Measurements from ENCODE around the gene TUBB4B.

The TUBB4B gene

DNA sequence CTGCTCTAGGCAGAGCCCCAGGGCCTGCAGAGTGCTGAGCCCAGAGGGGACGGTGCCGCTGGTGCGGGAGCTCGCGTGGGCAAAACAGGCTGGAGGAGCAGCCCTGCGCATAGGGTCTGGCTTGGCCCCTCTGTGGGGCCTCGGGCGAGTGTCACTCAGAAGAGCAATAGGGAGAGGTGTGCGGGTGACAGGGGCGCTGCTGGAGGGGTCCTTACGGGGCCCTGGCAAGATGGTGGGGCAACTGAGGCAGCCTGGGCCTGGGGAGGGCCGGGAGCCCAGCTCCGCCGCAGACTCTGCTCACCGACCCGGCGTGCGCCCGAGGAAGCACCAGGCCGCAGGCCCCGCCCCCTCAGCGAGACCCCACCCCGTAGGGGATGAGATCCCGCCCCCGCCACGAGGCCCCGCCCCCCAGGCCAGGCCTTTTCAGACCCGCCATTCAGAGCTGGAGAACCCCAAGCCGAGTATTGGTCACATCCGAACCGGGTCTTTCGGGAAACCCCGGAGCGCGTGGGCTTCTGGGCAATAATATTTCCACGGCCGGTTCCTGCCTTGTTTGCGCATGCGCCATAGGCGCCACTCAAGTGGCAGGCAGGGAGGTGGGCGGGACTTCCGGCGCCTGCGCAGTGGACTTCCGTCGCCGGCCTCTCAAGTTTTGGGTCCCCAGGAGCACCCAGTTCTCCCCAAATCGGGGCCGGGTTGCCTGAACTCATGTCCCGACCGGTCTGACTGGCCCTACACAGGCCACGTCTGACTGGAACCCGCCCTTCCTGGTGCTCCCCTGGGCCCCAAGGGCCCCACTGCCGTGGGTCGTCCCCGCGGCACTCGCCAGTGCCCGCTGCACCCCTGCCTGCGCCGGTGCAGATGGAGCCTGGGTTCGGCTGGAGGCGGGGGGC lies 17.8 kb upstream of the TUBB4B start:
- peak; percentile 93 to 98 (median 97) for DNase-seq
- intact Hi-C loops (cut with DNase I), result no loop called here

DNA sequence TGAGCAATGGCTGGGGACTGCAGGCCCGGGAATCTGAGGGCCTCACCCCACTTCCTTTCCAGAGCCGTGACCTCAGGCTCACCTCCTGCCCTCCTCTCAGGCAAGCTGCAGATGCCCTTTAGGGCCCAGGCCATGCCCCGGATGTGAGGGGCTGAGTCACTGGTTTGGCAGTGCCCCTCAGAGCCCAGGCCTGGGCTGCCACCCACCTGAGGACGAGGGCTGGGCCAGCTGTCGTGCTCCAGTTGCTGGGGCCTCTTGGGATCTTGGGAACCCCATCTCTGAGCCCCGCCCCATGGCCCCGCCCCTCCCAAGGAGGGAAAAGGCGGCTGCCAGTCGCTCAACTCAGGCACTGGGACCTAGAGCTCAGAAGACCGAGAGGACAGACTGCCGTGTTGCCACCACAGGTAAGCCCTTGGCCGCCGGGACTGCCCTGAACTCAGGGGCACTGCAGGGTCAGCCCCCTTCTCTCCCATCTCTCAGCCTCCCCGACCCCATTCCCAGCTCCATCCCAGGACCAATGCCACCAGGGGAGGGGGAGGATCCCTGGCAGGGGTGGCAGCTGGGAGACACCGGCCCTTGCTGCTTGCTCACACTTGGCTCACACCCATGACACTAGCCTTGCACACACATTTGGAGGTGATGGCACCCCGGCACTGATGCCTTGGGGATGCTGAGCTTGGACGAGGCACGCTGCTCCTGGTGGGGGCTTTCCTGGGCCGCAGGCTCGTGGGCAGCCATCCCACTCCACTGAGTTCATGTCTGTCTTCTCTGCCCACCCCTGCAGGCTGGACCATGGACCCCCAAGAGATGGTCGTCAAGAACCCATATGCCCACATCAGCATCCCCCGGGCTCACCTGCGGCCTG lies 16.0 kb upstream of the TUBB4B start, which contains the start of gene CYSRT1:
Gene CYSRT1, plus strand, starts transcription at position 345 of the 865 bp plus-strand sequence. Its CDS starts 448 bp downstream, at position 793.
- no peak for DNase-seq
- intact Hi-C loops (cut with DNase I), result loop anchor here (5.0 kb wide), 2 partner anchors 38 to 108 kb away; partner anchors contain the start of genes ANAPC2 and SSNA1

DNA sequence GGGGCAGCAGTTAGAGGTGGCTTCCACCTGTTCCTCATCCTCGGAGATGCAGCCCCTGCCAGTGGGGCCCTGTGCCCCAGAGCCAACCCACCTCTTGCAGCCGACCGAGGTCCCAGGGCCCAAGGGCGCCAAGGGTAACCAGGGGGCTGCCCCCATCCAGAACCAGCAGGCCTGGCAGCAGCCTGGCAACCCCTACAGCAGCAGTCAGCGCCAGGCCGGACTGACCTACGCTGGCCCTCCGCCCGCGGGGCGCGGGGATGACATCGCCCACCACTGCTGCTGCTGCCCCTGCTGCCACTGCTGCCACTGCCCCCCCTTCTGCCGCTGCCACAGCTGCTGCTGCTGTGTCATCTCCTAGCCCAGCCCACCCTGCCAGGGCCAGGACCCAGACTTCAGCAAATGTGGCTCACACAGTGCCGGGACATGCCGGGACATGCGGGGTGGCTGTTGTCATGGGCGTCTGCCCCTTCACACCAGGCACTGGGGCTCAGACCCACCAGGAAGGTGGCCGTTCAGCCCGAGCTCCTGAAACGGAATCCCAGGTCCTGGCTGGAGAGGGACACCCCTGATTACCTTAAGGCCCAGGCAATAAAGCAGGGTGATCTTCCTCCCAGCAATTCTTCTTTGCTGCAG lies 15.3 kb upstream of the TUBB4B start:
- DNase-seq, result no peak
- intact Hi-C loops (cut with DNase I), result loop anchor here (5.0 kb wide), 2 partner anchors 39 to 109 kb away; partner anchors contain the start of genes ANAPC2 and SSNA1

DNA sequence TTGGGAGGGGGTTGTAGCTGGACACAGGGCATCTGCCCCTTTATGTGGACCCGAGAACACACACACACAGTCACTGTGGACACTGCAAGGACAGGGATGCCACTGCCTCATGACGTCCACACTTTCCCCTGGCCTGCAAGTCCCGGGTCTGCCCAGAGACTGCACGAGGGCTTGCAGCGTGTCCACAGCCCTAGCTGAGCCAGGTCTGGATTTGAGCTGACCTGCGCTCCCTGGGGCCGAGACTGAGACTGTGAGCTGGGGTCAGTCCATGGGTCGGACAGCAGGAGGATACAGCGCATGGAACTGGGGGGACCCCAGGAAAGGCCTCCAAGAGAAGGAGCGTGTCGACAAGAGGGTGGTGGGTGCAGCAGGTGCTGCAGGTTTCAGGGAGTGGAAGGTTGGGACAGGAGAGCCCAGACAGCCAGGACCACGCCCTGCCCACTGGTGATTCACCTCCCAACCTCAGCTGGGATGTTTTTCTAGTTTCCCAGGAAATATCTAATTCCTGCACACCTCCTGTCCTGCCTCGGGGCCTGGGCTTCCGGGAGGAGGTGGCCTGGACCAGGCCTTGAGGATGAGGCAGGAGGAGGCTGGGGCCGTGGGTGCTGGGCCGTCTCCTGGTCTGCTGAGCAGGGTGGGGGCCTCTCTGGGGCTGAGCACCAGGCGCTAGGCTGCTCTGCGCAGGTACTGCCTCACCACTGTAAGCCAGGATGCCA lies 14.6 kb upstream of the TUBB4B start:
- intact Hi-C loops (cut with DNase I), result loop anchor here (5.0 kb wide), 2 partner anchors 39 to 109 kb away; partner anchors contain the start of genes ANAPC2 and SSNA1
- no peak for DNase-seq

DNA sequence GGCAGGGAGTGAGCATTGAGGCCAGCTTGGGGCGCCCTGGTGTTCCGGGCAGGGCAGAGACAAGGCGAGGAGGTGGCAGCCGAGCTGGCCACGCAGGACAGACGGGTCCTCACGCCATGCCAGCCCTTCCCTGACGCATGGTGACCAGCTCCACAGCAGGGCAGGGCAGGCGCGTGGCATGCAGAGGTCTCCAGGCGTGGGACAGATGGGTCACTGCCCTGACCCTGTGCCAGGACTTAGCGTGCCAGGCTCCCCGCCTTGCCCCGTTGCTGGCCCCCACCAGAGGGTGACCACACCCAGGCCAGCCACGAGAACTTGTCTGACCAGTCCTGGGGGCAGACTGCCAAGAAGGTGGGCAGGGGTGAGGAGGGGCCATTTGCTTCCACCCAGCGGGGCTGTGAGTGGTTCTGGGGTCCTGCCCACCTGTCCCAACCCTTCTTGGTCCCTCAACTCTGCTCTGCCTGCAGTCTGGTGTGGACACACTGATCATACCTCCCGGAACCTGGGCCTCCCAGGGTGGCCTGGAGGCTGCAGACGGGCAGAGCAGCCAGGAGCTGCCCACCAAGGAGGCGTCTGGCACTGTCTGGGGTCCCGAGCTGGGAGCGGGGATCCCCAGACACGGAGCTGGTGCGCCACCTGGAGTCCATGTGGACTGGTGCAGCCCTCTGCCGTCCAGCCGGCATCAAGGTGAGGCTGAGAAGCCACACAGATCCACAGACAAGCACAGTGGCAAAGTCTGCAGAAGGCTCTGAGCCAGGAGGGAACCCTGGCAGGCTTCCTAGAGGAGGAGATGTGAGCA lies 13.8 kb upstream of the TUBB4B start, which contains the start of gene RNF224:
Gene RNF224, plus strand, starts transcription at position 449 of the 799 bp plus-strand sequence. CDS start 834 bp downstream, outside the sequence.
- intact Hi-C loops (cut with DNase I), result loop anchor here (5.0 kb wide), 2 partner anchors 40 to 110 kb away; partner anchors contain the start of genes ANAPC2 and SSNA1
- DNase-seq, result peak; percentile 60 to 91 (median 80)

DNA sequence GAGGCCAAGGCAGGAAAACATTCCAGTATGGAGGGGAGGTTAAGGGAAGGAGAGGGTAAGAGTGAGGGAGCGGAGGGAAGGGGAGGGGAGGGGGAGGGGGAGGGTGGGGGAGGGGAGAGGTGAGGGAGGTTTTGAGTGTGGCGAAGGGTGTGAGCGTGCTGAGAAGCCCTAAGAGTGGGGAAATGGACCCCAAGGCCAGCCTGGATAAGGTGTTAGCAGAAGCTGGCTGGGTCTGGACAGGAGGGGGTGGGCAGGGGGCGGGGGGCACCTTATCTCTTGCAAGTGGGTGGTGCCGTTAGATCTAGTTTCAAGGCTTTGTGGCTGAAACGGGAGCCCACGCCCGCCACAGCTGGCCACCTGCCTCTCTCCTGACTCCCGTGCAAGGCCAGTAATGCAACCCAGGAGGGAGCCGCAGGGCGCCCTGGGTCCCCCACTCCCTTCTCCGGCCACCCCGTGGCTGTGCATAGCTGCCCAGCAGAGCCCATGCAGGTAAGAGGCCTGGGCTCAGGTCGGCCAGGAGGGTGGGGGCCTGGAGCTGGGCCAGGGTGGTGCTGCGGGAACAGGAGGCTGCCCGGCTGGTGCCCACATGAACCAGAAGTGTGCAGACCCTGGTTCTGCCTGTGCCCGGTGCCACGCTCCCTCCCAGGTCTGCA lies 13.1 kb upstream of the TUBB4B start:
- DNase-seq, result no peak
- intact Hi-C loops (cut with DNase I), result loop anchor here (5.0 kb wide), 2 partner anchors 41 to 111 kb away; partner anchors contain the start of genes ANAPC2 and SSNA1

DNA sequence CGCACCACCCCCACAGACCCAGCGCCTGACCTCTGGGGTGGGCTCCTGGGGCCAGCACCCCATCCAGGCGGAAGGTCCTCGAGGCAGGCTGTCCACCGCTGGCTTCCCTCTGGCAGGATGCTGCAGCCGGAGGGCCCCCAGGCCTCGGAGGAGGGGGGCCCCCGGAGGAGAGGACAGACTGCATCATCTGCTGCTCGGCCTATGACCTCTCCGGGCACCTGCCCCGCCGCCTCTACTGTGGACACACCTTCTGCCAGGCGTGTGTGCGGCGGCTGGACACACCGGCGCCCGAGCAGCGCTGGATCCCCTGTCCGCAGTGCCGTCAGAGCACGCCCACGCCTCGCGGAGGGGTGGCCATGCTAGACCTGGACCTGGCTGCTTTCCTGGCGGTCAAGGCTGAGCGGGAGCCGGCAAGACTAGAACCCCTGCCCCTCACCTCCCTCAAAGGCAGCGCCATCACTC lies 12.6 kb upstream of the TUBB4B start:
- no peak for DNase-seq
- intact Hi-C loops (cut with DNase I), result loop anchor here (5.0 kb wide), 2 partner anchors 41 to 111 kb away; partner anchors contain the start of genes ANAPC2 and SSNA1

DNA sequence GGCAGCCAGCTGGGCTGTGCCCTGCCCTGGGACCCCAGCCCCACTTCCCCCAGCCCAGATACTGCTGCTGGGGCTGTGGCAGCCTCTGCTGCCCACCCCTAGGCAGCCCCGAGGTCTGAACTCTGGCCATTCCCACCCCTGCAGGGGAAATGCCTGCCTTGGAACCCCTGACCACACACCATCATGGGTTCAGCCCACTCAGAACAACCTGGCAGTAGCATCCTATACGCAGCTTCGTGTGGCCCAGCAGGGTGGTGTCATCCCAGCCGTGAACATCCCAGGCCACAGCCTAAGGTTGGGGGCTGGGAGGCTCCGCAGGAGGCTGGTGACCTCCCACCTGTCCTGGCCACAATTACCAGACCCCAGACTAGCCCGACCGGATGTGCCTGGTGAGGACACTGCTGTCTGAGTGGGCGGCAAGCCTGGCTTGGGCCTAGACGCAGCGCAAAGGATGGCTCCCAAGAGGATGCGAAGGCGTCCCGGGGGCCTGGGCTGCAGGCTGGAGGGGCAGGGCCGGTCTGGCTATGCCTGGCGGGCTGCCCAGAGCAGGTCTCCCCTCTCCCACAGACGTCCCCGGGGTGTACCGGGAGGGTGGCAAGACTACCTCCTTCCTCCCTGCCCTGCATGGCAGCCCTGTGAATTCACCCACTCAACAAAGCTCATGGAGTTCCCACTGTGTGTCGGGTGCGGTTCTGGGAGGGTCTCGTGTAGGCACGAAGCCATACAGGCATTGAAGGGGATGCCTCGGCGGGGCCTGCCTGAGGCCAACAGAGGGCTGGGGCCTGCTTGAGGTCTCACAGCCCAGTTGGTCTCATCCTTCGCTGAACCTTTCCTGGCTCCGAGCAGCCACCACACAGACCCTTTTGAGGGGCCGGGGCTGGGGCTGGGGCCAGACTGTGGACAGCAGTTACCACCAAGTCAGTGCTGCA lies 11.9 kb upstream of the TUBB4B start:
- intact Hi-C loops (cut with DNase I), result loop anchor here (5.0 kb wide), 2 partner anchors 42 to 112 kb away; partner anchors contain the start of genes ANAPC2 and SSNA1

DNA sequence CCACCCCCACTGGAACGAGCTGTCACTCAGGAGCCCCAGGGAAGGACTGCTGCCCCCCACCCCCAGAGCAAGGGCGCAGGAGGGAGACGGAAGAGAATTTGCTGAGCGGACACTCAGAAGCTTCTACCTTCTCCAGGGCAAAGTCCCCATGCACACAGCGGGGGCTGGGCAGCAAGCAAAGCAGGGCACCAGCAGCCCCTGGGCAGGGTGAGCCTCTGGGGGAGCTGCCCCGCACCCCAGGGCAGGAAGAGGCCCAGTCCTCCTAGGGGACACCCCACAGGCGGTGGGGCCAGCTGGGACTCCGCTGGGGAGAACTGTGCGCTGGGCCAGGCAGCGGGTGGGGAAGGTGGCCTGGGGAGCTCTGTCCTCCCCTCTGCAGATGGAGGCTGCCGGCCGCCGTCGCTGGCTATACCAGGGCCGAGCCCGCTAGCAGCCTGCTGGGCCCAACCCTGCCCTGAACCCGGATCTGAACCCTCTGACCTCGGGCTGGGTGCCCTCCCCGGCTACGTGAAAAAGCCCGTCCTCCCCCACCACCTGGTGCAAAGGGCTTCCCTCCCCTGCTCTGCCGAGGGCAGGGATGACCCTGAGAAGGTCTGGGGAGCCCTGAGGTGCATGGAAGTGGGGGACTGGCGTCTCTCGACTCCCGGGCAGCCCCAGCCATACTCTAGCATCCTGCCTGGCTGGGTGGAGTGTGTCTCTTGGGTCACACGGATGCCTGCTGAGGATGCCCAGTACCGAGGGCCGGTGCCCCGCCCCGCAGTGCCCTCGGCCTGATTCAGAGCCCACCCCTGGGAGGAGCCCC lies 11.0 kb upstream of the TUBB4B start:
- no peak for DNase-seq
- intact Hi-C loops (cut with DNase I), result loop anchor here (5.0 kb wide), 2 partner anchors 43 to 113 kb away; partner anchors contain the start of genes ANAPC2 and SSNA1

More for the DNA sequence above, 11.9 kb upstream of the TUBB4B start:
- no peak for DNase-seq

DNA sequence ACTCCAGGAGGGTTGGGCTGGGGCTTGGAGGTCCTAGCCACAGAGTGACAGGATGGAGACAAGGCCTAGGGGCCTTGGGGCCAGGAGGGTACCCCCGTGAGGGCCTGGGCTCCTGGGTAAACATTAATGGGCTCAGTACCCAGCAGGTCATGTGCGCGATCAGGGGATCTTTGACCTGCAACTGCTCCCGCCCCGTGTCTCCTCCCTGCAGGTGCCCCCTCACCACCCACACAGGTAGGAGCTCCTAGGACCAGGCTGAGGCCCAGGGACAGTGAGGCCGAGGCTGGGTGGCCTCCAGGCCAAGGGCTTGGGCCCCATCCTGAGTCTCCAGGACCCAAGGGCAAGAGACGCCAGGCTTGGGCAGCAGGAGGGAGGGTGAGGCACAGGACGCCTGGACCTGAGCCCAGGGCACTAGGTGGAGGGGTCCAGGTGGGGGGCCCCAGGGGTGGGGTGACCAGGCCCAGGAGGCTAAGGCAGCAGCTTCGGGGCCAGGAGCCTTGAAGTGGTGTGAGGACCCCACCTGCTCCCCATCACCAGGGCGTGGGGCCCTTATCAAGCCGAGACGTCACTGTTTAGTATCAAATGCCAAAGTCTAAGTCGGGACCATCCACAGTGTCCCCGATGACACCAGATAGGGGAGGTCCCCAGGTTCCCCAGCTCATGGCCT lies 10.2 kb upstream of the TUBB4B start, which contains the start of gene SLC34A3:
Gene SLC34A3, plus strand, starts transcription at position 197 of the 667 bp plus-strand sequence. CDS start 802 bp downstream, outside the sequence.
- intact Hi-C loops (cut with DNase I), result no loop called here
- no peak for DNase-seq

DNA sequence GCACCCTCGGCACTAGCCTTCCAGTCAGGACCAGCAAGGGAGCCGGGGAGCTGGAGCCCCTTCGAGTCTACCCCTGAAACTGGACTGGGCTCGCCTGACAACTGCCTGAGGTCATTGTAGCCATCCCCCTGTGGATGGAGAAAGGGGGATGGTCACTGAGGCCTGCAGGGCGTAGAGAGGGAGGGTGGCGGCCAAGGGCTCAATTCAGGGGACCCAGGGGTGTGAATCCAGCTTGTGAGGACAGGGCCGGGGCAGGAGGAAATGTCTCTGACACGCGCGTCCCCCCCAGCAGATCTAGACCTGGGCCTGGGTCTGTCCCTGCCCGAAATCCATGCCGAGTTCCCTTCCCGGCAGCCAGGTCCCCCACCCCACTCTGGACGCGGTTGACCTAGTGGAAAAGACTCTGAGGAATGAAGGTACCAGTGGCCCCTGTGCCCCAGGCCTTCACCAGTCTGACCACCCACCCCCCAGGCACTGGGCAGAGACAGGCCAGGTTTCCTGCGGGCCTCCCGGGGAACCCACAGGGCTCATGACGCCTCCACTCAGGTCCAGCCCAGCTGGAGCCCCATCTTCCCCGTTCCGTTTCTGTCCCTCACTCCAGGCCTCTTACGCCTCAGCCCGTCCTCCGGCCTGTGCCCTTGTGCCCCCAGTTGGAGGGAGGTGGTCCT lies 9.6 kb upstream of the TUBB4B start:
- intact Hi-C loops (cut with DNase I), result no loop called here
- no peak for DNase-seq

DNA sequence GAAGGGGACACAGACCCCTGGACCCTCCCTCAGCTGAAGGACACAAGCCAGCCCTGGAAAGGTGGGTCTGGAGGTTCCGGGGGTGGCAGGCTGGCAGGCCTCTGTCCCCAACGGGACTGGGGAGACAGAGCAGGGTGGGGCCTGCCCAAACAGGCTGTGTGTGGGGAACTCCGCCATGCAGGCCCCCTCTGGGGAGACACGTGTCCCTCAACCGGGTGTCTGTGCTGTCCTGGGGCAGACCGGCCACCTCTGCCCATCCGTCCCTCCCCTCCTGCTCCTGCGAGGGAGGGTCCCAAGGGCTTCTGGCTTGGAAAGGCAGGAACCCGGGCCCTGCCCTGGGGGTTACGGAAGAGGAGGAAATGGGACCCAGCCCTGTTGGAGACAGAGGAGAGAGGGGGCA lies 9.0 kb upstream of the TUBB4B start:
- no peak for DNase-seq
- intact Hi-C loops (cut with DNase I), result no loop called here

DNA sequence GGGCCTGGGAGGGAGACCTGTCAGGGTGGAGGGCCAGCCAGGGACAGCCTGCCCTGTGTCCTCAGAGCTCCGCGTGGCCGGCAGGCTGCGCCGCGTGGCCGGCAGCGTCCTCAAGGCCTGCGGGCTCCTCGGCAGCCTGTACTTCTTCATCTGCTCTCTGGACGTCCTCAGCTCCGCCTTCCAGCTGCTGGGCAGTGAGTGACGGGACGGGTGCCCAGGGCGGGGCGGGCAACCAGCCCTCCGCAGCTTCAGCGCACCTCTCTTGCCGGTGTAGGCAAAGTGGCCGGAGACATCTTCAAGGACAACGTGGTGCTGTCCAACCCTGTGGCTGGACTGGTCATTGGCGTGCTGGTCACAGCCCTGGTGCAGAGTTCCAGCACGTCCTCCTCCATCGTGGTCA lies 8.6 kb upstream of the TUBB4B start:
- DNase-seq, result no peak
- intact Hi-C loops (cut with DNase I), result no loop called here
